Osteoblast (primary cell): ENCODE results near the gene KCTD5. TPM values are rescaled to one million over a fixed set of nuclear protein-coding genes. Genes with fewer than 3 reads are reported as not detected.

Source experiments
- DNase-seq: peaks from one replicate; pipeline ENCODE4 v3.0.0; 2011; ENCODE audit warnings: low spot score, mixed read lengths; ENCODE audit not compliant: insufficient read length; ENCODE audit errors: missing footprints
- H2AFZ ChIP-seq: 2 replicates; pipeline ENCODE4 v1.6.0; 2011; ENCODE audit warnings: mild to moderate bottlenecking, low read length
- H3K27ac ChIP-seq: 2 replicates; pipeline ENCODE4 v1.5.1; 2011; ENCODE audit warnings: mild to moderate bottlenecking, low read depth, low read length, moderate library complexity
- H3K27me3 ChIP-seq: 2 replicates; pipeline ENCODE4 v1.6.0; 2012; ENCODE audit warnings: mild to moderate bottlenecking, control low read depth, inconsistent platforms, low read length, moderate library complexity; ENCODE audit not compliant: insufficient read depth
- H3K36me3 ChIP-seq: 2 replicates; pipeline ENCODE4 v1.5.1; 2011; ENCODE audit warnings: mild to moderate bottlenecking, low read length, control low read depth, moderate library complexity; ENCODE audit not compliant: insufficient read depth
- H3K4me1 ChIP-seq: 2 replicates; pipeline ENCODE4 v1.5.1; 2011; ENCODE audit warnings: mild to moderate bottlenecking, low read length, control low read depth, moderate library complexity; ENCODE audit not compliant: insufficient read depth
- H3K4me2 ChIP-seq: 2 replicates; pipeline ENCODE4 v1.6.0; 2011; ENCODE audit warnings: mild to moderate bottlenecking, low read length; ENCODE audit not compliant: insufficient read depth
- H3K4me3 ChIP-seq: fragments of 200-600 bp; sonication (generic); 3 replicates; pipeline ENCODE4 v1.5.1; 2012; ENCODE audit warnings: mild to moderate bottlenecking, low read length, inconsistent platforms; ENCODE audit not compliant: insufficient read depth
- H3K79me2 ChIP-seq: 2 replicates; pipeline ENCODE4 v1.6.0; 2012; ENCODE audit warnings: mild to moderate bottlenecking, low read length, control low read depth, inconsistent platforms; ENCODE audit not compliant: insufficient read depth
- H3K9me3 ChIP-seq: 2 replicates; pipeline ENCODE4 v1.5.1; 2011; ENCODE audit warnings: low read depth, low read length, control low read depth
- H4K20me1 ChIP-seq: 2 replicates; pipeline ENCODE4 v1.6.0; 2012; ENCODE audit warnings: mild to moderate bottlenecking, low read length, control low read depth; ENCODE audit not compliant: insufficient read depth
- CTCF ChIP-seq: IDR thresholded peaks from 2 replicates; pipeline ENCODE4 v1.5.1; 2011; ENCODE audit warnings: mild to moderate bottlenecking, low read depth, low read length, moderate library complexity; ENCODE audit errors: extremely low read depth
- total RNA-seq: library from RNA; depleted of rRNA; stranded (reverse); fragments of >200 nt; gene quantifications from 2 replicates; pipeline ENCODE4 v1.2.3, GENCODE V29; 2012

Gene KCTD5
- total RNA-seq, 1 donor = 21.7 TPM

GRCh38 chr16:2757344-2757743 lies 75.0 kb downstream of the KCTD5 start:
- TF ChIP-seq CTCF = no peak
- Histone ChIP-seq H3K4me3 (no peak overlapping the region), H3K9me3 (no peaks in the 10 kb centered on the region), H4K20me1 (peaks cover 85% of the 10 kb centered on the region), H3K36me3 (peaks cover 57% of the 10 kb centered on the region), H2AFZ (no peak overlapping the region), H3K4me1 (peaks cover 18% of the 10 kb centered on the region), H3K27me3 (no peaks in the 10 kb centered on the region), H3K27ac (peak overlapping the region; percentile 3), H3K79me2 (peaks cover 95% of the 10 kb centered on the region), H3K4me2 (no peak overlapping the region)
- no peak for DNase-seq

Other genes starting within 250 kb of the KCTD5 start
- gene TEDC2, start 222.4 kb upstream of the KCTD5 start, total RNA-seq = 3.5 and 5.1 TPM in 2 replicates
- gene NTN3, start 211.2 kb upstream of the KCTD5 start, total RNA-seq = under 0.01 and 0.36 TPM in 2 replicates
- gene TBC1D24, start 207.4 kb upstream of the KCTD5 start, total RNA-seq = 15.9 and 16.6 TPM in 2 replicates
- gene ATP6V0C, start 168.6 kb upstream of the KCTD5 start, total RNA-seq = 18.8 and 22.7 TPM in 2 replicates
- gene AMDHD2, start 162.2 kb upstream of the KCTD5 start, total RNA-seq = 88.4 and 94.8 TPM in 2 replicates
- gene CEMP1, start 151.1 kb upstream of the KCTD5 start, total RNA-seq = not detected in 2 replicates
- 19.2 and 23.2 TPM in 2 replicates for gene PDPK1, start 144.5 kb upstream of the KCTD5 start, total RNA-seq
- 1.5 and 2.5 TPM in 2 replicates for gene PRSS27, start 37.7 kb downstream of the KCTD5 start, total RNA-seq
- 56.8 and 62.2 TPM in 2 replicates for gene SRRM2, start 70.1 kb downstream of the KCTD5 start, total RNA-seq
- 173 and 195 TPM in 2 replicates for gene ELOB, start 94.8 kb downstream of the KCTD5 start, total RNA-seq
- not detected in 2 replicates for gene PRSS33, start 105.0 kb downstream of the KCTD5 start, total RNA-seq
- gene PRSS41, start 115.9 kb downstream of the KCTD5 start, total RNA-seq = not detected in 2 replicates
- gene PRSS21, start 134.7 kb downstream of the KCTD5 start, total RNA-seq = not detected in 2 replicates
- 0.88 and 1.4 TPM in 2 replicates for gene ZG16B, start 147.8 kb downstream of the KCTD5 start, total RNA-seq
- gene PRSS22, start 175.6 kb downstream of the KCTD5 start, total RNA-seq = not detected in 2 replicates
- 38.7 and 43.6 TPM in 2 replicates for gene FLYWCH2, start 200.7 kb downstream of the KCTD5 start, total RNA-seq
- 48.3 and 56.5 TPM in 2 replicates for gene FLYWCH1, start 229.4 kb downstream of the KCTD5 start, total RNA-seq